Measurements from ENCODE around the gene CCDC183.
"Not testable (repeated sequence)": the region's sequence is repeated elsewhere in the genome, so short reads cannot be mapped to it uniquely, and the experiment has no call there.

DNA sequence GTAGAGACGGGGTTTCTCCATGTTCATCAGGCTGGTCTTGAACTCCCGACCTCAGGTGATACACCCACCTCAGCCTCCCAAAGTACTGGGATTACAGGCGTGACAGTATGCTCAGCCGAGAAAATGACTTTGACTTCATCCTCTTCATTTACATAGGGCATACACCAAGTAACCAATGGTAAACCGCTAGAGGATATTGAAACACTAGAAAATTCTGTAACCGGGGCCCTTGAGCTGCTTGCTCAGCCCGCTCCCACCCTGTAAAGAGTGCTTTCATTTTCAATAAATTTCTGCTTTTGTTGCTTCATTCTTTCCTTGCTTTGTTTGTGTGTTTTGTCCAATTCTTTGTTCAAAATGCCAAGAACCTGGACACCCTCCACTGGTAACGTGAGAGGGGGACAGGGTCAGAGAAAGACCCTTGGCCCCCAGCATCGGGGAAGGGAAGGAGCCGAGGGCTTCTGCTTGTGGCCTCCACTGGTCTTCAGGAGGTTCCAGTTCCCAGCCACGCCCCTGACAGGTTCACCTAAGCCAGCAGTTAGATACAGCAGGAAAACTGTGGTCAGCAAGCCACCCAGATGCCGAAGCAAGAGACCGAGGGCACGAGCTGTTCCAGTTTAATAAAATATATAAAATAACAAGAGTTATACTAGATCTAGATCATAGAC lies 30.3 kb upstream of the CCDC183 start:
- TF ChIP-seq, protein P1, sequence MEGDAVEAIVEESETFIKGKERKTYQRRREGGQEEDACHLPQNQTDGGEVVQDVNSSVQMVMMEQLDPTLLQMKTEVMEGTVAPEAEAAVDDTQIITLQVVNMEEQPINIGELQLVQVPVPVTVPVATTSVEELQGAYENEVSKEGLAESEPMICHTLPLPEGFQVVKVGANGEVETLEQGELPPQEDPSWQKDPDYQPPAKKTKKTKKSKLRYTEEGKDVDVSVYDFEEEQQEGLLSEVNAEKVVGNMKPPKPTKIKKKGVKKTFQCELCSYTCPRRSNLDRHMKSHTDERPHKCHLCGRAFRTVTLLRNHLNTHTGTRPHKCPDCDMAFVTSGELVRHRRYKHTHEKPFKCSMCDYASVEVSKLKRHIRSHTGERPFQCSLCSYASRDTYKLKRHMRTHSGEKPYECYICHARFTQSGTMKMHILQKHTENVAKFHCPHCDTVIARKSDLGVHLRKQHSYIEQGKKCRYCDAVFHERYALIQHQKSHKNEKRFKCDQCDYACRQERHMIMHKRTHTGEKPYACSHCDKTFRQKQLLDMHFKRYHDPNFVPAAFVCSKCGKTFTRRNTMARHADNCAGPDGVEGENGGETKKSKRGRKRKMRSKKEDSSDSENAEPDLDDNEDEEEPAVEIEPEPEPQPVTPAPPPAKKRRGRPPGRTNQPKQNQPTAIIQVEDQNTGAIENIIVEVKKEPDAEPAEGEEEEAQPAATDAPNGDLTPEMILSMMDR (IDR thresholded peaks at IDR 0.05; ENCODE audit: low read length), result not testable (repeated sequence)
- TF ChIP-seq EZH2 (IDR thresholded peaks at IDR 0.05; ENCODE audit: borderline replicate concordance, low read length), result not testable (repeated sequence)
